ENCODE measurements around the gene HELQ. TPM values are rescaled to one million over a fixed set of nuclear protein-coding genes. Genes with fewer than 3 reads are reported as not detected.

The HELQ gene
- total and polyA plus RNA-seq, 9 of the 15 experiments (the other 6 are each of a cell fraction or from before 2014, with no cell fraction given) = 3.5 to 15.2 (median 11.9) TPM

GRCh38 chr4:83387012-83387411, 68.6 kb downstream of the HELQ start (continued):
- TF ChIP-seq ETS1 (conservative IDR thresholded peaks at IDR 0.05; ENCODE audit: control insufficient read depth, low read depth, low read length) (no peak), ZNF316 (IDR thresholded peaks at IDR 0.05) (no peak), TAL1 (IDR thresholded peaks at IDR 0.05) (no peak), TEAD1 (CRISPR knock-in tag; IDR thresholded peaks at IDR 0.05) (no peak), NFRKB (IDR thresholded peaks at IDR 0.05; ENCODE audit: low read depth) (no peak)

GRCh38 chr4:83382850-83383249, 72.8 kb downstream of the HELQ start:
- POLR2A ChIA-PET = no interaction called here

More at GRCh38 chr4:83382850-83383249, 72.8 kb downstream of the HELQ start:
- CTCF ChIA-PET (ENCODE audit: low intra/inter-chr PET ratio) = no interaction called here
- peak; percentile 52 for TF ChIP-seq RFX1 (IDR thresholded peaks at IDR 0.05)
- peak in 1 of 2 experiments; percentile 82; a peak in 1 of 4 replicates for TF ChIP-seq SRF (CRISPR knock-in tag; IDR thresholded peaks at IDR 0.05)
- no peak for TF ChIP-seq MLLT1 (IDR thresholded peaks at IDR 0.05)
- DNase-seq (ENCODE audit: extremely low read depth in 1 of 4, low spot score in 3 of 4) = no peak
- H3K9me1 ChIP-seq (ENCODE audit: control insufficient read depth, insufficient read depth, low read length) = no peaks in the 10 kb centered on the region
- intact Hi-C loops (cut with micrococcal nuclease) = no loop called here
- WGBS (ENCODE audit: insufficient coverage, low coverage, missing lambda C conversion rate) = 0% methylated on average over 2 of the region's 2 CpGs
- no TSS peak for BruUV-seq (replicated peaks)
- H3K36me3 ChIP-seq (ENCODE audit: control insufficient read depth, insufficient read depth, low read length) = no peaks in the 10 kb centered on the region
- FAIRE-seq = no peak
- in situ Hi-C loops (cut with MboI) = no loop called here
- H3K4me3 ChIP-seq = no peak overlapping the region
- peaks cover 5% of the 10 kb centered on the region; the same call in 1 of the 2 replicates for H3K9me3 ChIP-seq (replicated peaks; ENCODE audit: control insufficient read depth, insufficient read depth, low read depth, low read length)
- H2AFZ ChIP-seq (ENCODE audit: low read depth, low read length) = no peak overlapping the region
- ATAC-seq = no peak
- no peak overlapping the region for H3K4me2 ChIP-seq (ENCODE audit: insufficient read depth, low read length)
- no peaks in the 10 kb centered on the region; a peak in 1 of 5 replicates for H3K27me3 ChIP-seq (ENCODE audit: control insufficient read depth in 2 of 2, insufficient read depth in 2 of 2, low read length in 2 of 2)
- no peaks in the 10 kb centered on the region for H3K4me1 ChIP-seq (replicated peaks in 1 of 2; ENCODE audit: control insufficient read depth in 2 of 2, insufficient read depth in 2 of 2, low read length in 2 of 2)
- H3K79me2 ChIP-seq (ENCODE audit: control insufficient read depth, insufficient read depth, low read length) = no peaks in the 10 kb centered on the region
- H4K20me1 ChIP-seq (replicated peaks; ENCODE audit: control insufficient read depth, insufficient read depth, low read length) = no peaks in the 10 kb centered on the region
- H3K9ac ChIP-seq (ENCODE audit: insufficient read depth in 1 of 2, low read depth in 2 of 2, low read length in 2 of 2) = no peak overlapping the region
- no peak overlapping the region for H3K27ac ChIP-seq (ENCODE audit: extremely low read depth, low read depth, low read length)

Measured in K562 (cell line).